K562 (cell line): ENCODE measurements around the gene CD248. TPM values are rescaled to one million over a fixed set of nuclear protein-coding genes. Genes with fewer than 3 reads are reported as not detected.

Source experiments
- EWSR1 ChIP-seq: fragments of 450-650 bp; IDR thresholded peaks from 2 replicates; pipeline ENCODE4 v1.6.1; 2018; ENCODE audit warnings: borderline replicate concordance, mild to moderate bottlenecking, low read depth, moderate library complexity; ENCODE audit not compliant: partially characterized antibody
- FOXA1 ChIP-seq: fragments of 450-650 bp; IDR thresholded peaks from 2 replicates; pipeline ENCODE4 v1.6.1; 2016; ENCODE audit warnings: mild to moderate bottlenecking, borderline replicate concordance
- FOXJ2 ChIP-seq: fragments of 200-800 bp; sonication (Bioruptor generic); IDR thresholded peaks from 2 replicates; pipeline ENCODE4 v1.6.1; 2016; ENCODE audit warnings: missing genetic modification characterization, missing compliant biosample characterization
- HLTF ChIP-seq: fragments of 450-650 bp; IDR thresholded peaks from 2 replicates; pipeline ENCODE4 v1.6.1; 2016
- HNRNPL ChIP-seq: fragments of 200-400 bp; formaldehyde crosslinking; IDR thresholded peaks from 2 replicates; pipeline ENCODE4 v1.6.1; 2017; ENCODE audit warnings: low read depth, mild to moderate bottlenecking, low read length
- NCOA1 ChIP-seq: fragments of 450-650 bp; IDR thresholded peaks from 2 replicates; pipeline ENCODE4 v1.6.1; 2016; ENCODE audit warnings: low read depth
- PHB2 ChIP-seq: fragments of 450-650 bp; IDR thresholded peaks from 2 replicates; pipeline ENCODE4 v1.6.1; 2017; ENCODE audit warnings: low read depth
- POLR2B ChIP-seq: fragments of 450-650 bp; IDR thresholded peaks from 2 replicates; pipeline ENCODE4 v1.6.1; 2018; ENCODE audit warnings: low read depth; ENCODE audit not compliant: partially characterized antibody
- PYGO2 ChIP-seq: fragments of 450-650 bp; IDR thresholded peaks from 2 replicates; pipeline ENCODE4 v1.6.1; 2016; ENCODE audit warnings: mild to moderate bottlenecking, missing genetic modification characterization, moderate library complexity, missing compliant biosample characterization
- SRSF1 ChIP-seq: fragments of 200-400 bp; formaldehyde crosslinking; IDR thresholded peaks from 2 replicates; pipeline ENCODE4 v1.6.1; 2017; ENCODE audit warnings: mild to moderate bottlenecking, low read depth, low read length, moderate library complexity
- TAF9B ChIP-seq: fragments of 450-650 bp; IDR thresholded peaks from 2 replicates; pipeline ENCODE4 v1.6.1; 2018; ENCODE audit warnings: mild to moderate bottlenecking; ENCODE audit not compliant: partially characterized antibody
- TCF3 ChIP-seq: sonication (generic); formaldehyde crosslinking; IDR thresholded peaks from 2 replicates; pipeline ENCODE4 v1.4.0; 2020; ENCODE audit warnings: mild to moderate bottlenecking, missing genetic modification reagents
- TEAD4 ChIP-seq, 2 experiments: sonication (generic) in 1 of 2; formaldehyde crosslinking in 1 of 2; IDR thresholded peaks; 2 replicates each; pipeline versions ENCODE4 v1.6.1 to v1.8.0; 2012 to 2022; ENCODE audit warnings: borderline replicate concordance in 1 of 2, inconsistent platforms in 1 of 2, low read length in 1 of 2, mild to moderate bottlenecking in 1 of 2, missing genetic modification reagents in 1 of 2
- ZNF24 ChIP-seq: fragments of 450-650 bp; IDR thresholded peaks from 2 replicates; pipeline ENCODE4 v1.6.1; 2016
- ZNF780A ChIP-seq: fragments of 250-450 bp; sonication (Bioruptor Pico); IDR thresholded peaks from 2 replicates; pipeline ENCODE4 v1.5.0; 2021; ENCODE audit warnings: mild to moderate bottlenecking
- ZZZ3 ChIP-seq: fragments of 450-650 bp; IDR thresholded peaks from 2 replicates; pipeline ENCODE4 v1.6.1; 2016; ENCODE audit warnings: antibody characterized with exemption, mild to moderate bottlenecking, moderate library complexity
- polyA plus RNA-seq, 8 experiments: library from polyadenylated mRNA; depleted of rRNA in 4 of 8; stranded (reverse) in 5 of 8; unstranded in 3 of 8; fragments of >200 nt; fragmentation: Nextera tagmentation in 2 of 8; fragmentation: Illumina TruSeq in 1 of 8; extraction: Ambion mirVana in 2 of 8; extraction: Trizol in 1 of 8; gene quantifications; 2 replicates each; pipeline versions ENCODE4 v1.2.1 to v1.2.3, GENCODE V29; 2011 to 2014; ENCODE audit warnings: inconsistent platforms in 1 of 8, missing spikeins in 1 of 8
- total RNA-seq, 7 experiments: library from RNA; depleted of rRNA in 6 of 7; stranded (reverse); fragments of >200 nt in 6 of 7; fragmentation: Illumina TruSeq in 2 of 7; extraction: Trizol in 2 of 7; gene quantifications; 2 replicates each; pipeline versions ENCODE4 v1.2.1 to v1.2.3, GENCODE V29; 2011 to 2021; ENCODE audit warnings: low replicate concordance in 1 of 7
- TF ChIP-seq, protein P1 (sequence below): fragments of 450-650 bp; formaldehyde crosslinking; conservative IDR thresholded peaks from 2 replicates; pipeline ENCODE4 v1.4.0; 2022; ENCODE audit warnings: mild to moderate bottlenecking, missing genetic modification characterization
- TF ChIP-seq, protein P2 (sequence below): sonication (generic); formaldehyde crosslinking; IDR thresholded peaks from 2 replicates; pipeline ENCODE4 v1.8.1; 2023; ENCODE audit warnings: missing genetic modification reagents, mild to moderate bottlenecking, borderline replicate concordance
- TF ChIP-seq, protein P3 (sequence below): sonication (generic); formaldehyde crosslinking; IDR thresholded peaks from 2 replicates; pipeline ENCODE4 v1.8.0; 2022; ENCODE audit warnings: missing genetic modification reagents, mild to moderate bottlenecking, borderline replicate concordance
- TF ChIP-seq, protein P4 (sequence below): sonication (generic); formaldehyde crosslinking; IDR thresholded peaks from 2 replicates; pipeline ENCODE4 v1.8.1; 2022; ENCODE audit warnings: missing genetic modification reagents

Gene CD248
- total and polyA plus RNA-seq, 9 of the 15 experiments (the other 6 are each of a cell fraction or from before 2014, with no cell fraction given): 0.09 TPM; not detected in 8

DNA sequence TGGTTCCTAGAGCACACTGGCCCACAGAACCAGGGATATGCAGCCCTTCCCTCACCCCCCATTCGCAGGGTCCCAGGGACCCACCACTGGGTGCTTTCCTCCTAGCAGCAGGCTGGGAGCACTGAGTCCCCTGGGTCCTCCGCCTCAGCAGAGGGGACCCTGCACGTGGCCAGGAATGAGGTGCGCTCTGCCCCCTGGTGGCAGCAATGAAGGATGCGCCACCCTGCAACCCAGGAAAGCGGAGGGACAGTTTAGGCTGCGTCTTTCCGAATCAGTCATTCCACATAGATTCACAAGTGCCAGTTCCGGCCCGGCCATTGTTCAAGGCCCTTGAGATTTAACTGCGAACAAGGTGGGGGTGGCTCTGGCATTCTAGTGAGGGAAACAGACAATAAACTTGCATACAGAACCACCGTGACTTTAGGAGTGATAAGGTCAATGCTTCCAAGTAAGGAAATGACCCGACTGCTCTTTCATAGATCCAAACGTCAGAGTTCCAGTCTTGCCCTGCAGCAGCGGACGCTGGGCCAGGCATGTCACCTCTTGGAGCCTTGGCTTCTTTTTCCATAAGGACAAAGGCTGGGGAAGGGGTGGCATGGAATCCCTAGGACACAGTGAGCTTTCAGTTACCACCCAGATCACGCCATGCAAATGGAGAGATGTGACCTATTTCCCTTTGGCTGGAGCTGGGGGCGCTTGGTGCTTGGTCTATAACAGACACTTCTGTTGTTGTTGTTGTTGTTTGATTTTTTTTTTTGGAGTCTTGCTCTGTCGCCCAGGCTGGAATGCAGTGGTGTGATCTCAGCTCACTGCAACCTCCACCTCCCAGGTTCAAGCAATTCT, 11.7 kb upstream of the CD248 start (continued):
- no peak for TF ChIP-seq HNRNPL
- TF ChIP-seq ZZZ3: no peak
- no peak for TF ChIP-seq HLTF
- no peak for TF ChIP-seq NCOA1
- TF ChIP-seq TEAD4 (IDR thresholded peaks at IDR 0.05; ENCODE audit: low read length): peak; percentile 76
- peak; percentile 94 for TF ChIP-seq TEAD4 (CRISPR knock-in tag; IDR thresholded peaks at IDR 0.05; ENCODE audit: borderline replicate concordance)
- TF ChIP-seq FOXJ2 (tag): no peak
- TF ChIP-seq, protein P1, sequence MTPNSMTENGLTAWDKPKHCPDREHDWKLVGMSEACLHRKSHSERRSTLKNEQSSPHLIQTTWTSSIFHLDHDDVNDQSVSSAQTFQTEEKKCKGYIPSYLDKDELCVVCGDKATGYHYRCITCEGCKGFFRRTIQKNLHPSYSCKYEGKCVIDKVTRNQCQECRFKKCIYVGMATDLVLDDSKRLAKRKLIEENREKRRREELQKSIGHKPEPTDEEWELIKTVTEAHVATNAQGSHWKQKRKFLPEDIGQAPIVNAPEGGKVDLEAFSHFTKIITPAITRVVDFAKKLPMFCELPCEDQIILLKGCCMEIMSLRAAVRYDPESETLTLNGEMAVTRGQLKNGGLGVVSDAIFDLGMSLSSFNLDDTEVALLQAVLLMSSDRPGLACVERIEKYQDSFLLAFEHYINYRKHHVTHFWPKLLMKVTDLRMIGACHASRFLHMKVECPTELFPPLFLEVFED (CRISPR knock-in tag): no peak
- TF ChIP-seq EWSR1: no peak
- no peak for TF ChIP-seq POLR2B
- no peak for TF ChIP-seq PHB2
- TF ChIP-seq FOXA1: no peak
- peak; percentile 24; the same call in 1 of the 2 replicates for TF ChIP-seq TCF3 (CRISPR knock-in tag)
- TF ChIP-seq, protein P2, sequence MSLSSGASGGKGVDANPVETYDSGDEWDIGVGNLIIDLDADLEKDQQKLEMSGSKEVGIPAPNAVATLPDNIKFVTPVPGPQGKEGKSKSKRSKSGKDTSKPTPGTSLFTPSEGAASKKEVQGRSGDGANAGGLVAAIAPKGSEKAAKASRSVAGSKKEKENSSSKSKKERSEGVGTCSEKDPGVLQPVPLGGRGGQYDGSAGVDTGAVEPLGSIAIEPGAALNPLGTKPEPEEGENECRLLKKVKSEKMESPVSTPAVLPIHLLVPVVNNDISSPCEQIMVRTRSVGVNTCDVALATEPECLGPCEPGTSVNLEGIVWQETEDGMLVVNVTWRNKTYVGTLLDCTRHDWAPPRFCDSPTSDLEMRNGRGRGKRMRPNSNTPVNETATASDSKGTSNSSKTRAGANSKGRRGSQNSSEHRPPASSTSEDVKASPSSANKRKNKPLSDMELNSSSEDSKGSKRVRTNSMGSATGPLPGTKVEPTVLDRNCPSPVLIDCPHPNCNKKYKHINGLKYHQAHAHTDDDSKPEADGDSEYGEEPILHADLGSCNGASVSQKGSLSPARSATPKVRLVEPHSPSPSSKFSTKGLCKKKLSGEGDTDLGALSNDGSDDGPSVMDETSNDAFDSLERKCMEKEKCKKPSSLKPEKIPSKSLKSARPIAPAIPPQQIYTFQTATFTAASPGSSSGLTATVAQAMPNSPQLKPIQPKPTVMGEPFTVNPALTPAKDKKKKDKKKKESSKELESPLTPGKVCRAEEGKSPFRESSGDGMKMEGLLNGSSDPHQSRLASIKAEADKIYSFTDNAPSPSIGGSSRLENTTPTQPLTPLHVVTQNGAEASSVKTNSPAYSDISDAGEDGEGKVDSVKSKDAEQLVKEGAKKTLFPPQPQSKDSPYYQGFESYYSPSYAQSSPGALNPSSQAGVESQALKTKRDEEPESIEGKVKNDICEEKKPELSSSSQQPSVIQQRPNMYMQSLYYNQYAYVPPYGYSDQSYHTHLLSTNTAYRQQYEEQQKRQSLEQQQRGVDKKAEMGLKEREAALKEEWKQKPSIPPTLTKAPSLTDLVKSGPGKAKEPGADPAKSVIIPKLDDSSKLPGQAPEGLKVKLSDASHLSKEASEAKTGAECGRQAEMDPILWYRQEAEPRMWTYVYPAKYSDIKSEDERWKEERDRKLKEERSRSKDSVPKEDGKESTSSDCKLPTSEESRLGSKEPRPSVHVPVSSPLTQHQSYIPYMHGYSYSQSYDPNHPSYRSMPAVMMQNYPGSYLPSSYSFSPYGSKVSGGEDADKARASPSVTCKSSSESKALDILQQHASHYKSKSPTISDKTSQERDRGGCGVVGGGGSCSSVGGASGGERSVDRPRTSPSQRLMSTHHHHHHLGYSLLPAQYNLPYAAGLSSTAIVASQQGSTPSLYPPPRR (CRISPR knock-in tag): no peak
- TF ChIP-seq ZNF24: peak; percentile 95
- TF ChIP-seq ZNF780A (CRISPR knock-in tag): no peak
- no peak for TF ChIP-seq TAF9B
- TF ChIP-seq, protein P3, sequence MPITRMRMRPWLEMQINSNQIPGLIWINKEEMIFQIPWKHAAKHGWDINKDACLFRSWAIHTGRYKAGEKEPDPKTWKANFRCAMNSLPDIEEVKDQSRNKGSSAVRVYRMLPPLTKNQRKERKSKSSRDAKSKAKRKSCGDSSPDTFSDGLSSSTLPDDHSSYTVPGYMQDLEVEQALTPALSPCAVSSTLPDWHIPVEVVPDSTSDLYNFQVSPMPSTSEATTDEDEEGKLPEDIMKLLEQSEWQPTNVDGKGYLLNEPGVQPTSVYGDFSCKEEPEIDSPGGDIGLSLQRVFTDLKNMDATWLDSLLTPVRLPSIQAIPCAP (CRISPR knock-in tag): no peak
- TF ChIP-seq, protein P4, sequence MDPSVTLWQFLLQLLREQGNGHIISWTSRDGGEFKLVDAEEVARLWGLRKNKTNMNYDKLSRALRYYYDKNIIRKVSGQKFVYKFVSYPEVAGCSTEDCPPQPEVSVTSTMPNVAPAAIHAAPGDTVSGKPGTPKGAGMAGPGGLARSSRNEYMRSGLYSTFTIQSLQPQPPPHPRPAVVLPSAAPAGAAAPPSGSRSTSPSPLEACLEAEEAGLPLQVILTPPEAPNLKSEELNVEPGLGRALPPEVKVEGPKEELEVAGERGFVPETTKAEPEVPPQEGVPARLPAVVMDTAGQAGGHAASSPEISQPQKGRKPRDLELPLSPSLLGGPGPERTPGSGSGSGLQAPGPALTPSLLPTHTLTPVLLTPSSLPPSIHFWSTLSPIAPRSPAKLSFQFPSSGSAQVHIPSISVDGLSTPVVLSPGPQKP (CRISPR knock-in tag): no peak
- no peak for TF ChIP-seq SRSF1
- TF ChIP-seq PYGO2 (tag): no peak
